Measurements from ENCODE around the gene GIT2. TPM values are rescaled to one million over a fixed set of nuclear protein-coding genes. Genes with fewer than 3 reads are reported as not detected.

The GIT2 gene, protein sequence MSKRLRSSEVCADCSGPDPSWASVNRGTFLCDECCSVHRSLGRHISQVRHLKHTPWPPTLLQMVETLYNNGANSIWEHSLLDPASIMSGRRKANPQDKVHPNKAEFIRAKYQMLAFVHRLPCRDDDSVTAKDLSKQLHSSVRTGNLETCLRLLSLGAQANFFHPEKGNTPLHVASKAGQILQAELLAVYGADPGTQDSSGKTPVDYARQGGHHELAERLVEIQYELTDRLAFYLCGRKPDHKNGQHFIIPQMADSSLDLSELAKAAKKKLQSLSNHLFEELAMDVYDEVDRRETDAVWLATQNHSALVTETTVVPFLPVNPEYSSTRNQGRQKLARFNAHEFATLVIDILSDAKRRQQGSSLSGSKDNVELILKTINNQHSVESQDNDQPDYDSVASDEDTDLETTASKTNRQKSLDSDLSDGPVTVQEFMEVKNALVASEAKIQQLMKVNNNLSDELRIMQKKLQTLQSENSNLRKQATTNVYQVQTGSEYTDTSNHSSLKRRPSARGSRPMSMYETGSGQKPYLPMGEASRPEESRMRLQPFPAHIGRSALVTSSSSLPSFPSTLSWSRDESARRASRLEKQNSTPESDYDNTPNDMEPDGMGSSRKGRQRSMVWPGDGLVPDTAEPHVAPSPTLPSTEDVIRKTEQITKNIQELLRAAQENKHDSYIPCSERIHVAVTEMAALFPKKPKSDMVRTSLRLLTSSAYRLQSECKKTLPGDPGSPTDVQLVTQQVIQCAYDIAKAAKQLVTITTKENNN
- polyA plus RNA-seq (2013, experiment 1 of 2), result 11.5 TPM
- 11.8 TPM for polyA plus RNA-seq (2013, experiment 2 of 2)

DNA sequence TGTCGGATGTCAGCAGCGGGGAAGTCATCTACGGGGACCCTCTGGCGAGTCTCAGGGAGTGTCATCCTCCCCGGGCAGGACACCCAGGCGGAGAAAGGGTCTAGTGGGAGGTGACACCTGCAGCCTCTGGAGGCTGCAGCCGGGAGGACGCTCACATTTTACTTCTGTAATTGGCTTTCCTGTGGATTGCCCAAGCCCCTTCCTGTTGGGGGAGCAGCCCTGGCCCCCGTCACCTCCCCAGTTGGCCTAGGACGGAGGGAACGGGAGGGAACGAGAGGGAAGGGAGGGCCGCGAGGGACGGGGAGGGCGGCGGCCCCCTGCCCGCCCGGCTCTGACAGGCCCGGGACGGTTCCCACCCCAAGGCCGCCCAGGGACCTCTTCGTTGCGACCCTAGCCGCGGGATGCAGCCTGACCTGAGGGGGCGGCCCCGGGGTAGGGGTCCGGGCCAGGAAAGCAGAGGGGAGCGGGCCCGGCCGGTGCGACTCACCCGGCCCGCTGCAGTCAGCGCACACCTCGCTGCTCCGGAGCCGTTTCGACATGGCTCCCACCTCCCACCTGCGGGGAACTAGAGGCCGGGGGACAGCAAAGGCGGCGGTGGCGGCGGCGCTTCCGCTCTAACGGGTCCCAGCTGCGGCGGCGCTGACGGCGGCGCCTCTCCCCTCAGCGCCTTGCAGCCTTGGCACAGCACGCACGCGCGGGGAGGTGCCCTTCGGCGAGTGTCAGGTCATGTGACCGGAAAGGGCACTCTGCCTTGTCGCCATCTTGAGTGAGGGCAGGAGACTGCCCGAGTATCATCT lies at the start of gene GIT2:
TSS of gene GIT2 (minus strand) at position 683 of the 797 bp plus-strand sequence. CDS start at position 539, 144 bp downstream.
- peak within 1 kb of the TSS; percentile 81 for H3K27ac ChIP-seq (ENCODE audit: low read depth, low read length)

GRCh38 chr12:110042264-110042663 lies 46.1 kb upstream of the GIT2 start:
- H3K4me1 ChIP-seq (ENCODE audit: control insufficient read depth, low read depth, low read length), result no peaks in the 10 kb centered on the region
- no peak overlapping the region for H2BK5ac ChIP-seq (ENCODE audit: low read length)
- no peak overlapping the region for H4K8ac ChIP-seq (ENCODE audit: low read depth, low read length)
- H3K79me2 ChIP-seq (ENCODE audit: control insufficient read depth, insufficient read depth, low read length), result peaks cover 8% of the 10 kb centered on the region
- peaks cover 6% of the 10 kb centered on the region for H3K36me3 ChIP-seq (ENCODE audit: control insufficient read depth, insufficient read depth, low read length)
- H3K4me3 ChIP-seq (ENCODE audit: low read length), result no peak overlapping the region
- H3K4me2 ChIP-seq (ENCODE audit: low read length), result no peak overlapping the region
- no peak overlapping the region for H3K27ac ChIP-seq (ENCODE audit: low read depth, low read length)
- H2BK120ac ChIP-seq (ENCODE audit: low read depth, low read length), result no peak overlapping the region
- H3K79me1 ChIP-seq (ENCODE audit: low read length), result peaks cover 5% of the 10 kb centered on the region
- no peak overlapping the region for H3K23ac ChIP-seq (ENCODE audit: low read length)
- DNase-seq, result no peak
- H3K27me3 ChIP-seq (ENCODE audit: insufficient read depth, low read length, poor library complexity), result no peaks in the 10 kb centered on the region
- no CpG with 5 or more reads among the region's 3 CpGs for WGBS (ENCODE audit: extremely low coverage, insufficient coverage, low lambda C conversion rate)
- H3K4ac ChIP-seq (ENCODE audit: low read depth, low read length), result no peak overlapping the region
- H3K18ac ChIP-seq (ENCODE audit: low read length), result no peak overlapping the region
- no peak overlapping the region for H3K56ac ChIP-seq (ENCODE audit: low read length)
- no peak overlapping the region for H4K5ac ChIP-seq (ENCODE audit: low read length)
- H3K9ac ChIP-seq (ENCODE audit: low read length), result no peak overlapping the region
- no peak overlapping the region for H2AK5ac ChIP-seq (ENCODE audit: low read length)
- no peak overlapping the region for H2BK15ac ChIP-seq (replicated peaks; ENCODE audit: low read depth)

More for the DNA sequence above, at the start of gene GIT2:
- Histone ChIP-seq H3K79me2 (ENCODE audit: control insufficient read depth, insufficient read depth, low read length) (peaks cover 10% of the 10 kb centered on the region), H3K36me3 (ENCODE audit: control insufficient read depth, insufficient read depth, low read length) (no peaks in the 10 kb centered on the region), H2BK5ac (ENCODE audit: low read length) (no peak within 1 kb of the TSS), H3K4me3 (ENCODE audit: low read length) (peak within 1 kb of the TSS; percentile 86), H3K4me1 (ENCODE audit: control insufficient read depth, low read depth, low read length) (peaks cover 9% of the 10 kb centered on the region), H4K5ac (ENCODE audit: low read length) (peak within 1 kb of the TSS; percentile 60), H2BK120ac (ENCODE audit: low read depth, low read length) (no peak within 1 kb of the TSS), H2AK5ac (ENCODE audit: low read length) (no peak within 1 kb of the TSS), H3K9ac (ENCODE audit: low read length) (peak within 1 kb of the TSS; percentile 82), H3K4me2 (ENCODE audit: low read length) (peak within 1 kb of the TSS; percentile 83), H3K56ac (ENCODE audit: low read length) (peak within 1 kb of the TSS; percentile 93), H3K18ac (ENCODE audit: low read length) (peak within 1 kb of the TSS; percentile 51), H3K27me3 (ENCODE audit: insufficient read depth, low read length, poor library complexity) (no peaks in the 10 kb centered on the region), H3K23ac (ENCODE audit: low read length) (peak within 1 kb of the TSS; percentile 37), H3K4ac (ENCODE audit: low read depth, low read length) (no peak within 1 kb of the TSS), H3K79me1 (ENCODE audit: low read length) (peaks cover 10% of the 10 kb centered on the region), H4K8ac (ENCODE audit: low read depth, low read length) (no peak within 1 kb of the TSS), H2BK15ac (replicated peaks; ENCODE audit: low read depth) (no peak within 1 kb of the TSS)
- no CpG with 5 or more reads among the region's 65 CpGs for WGBS (ENCODE audit: extremely low coverage, insufficient coverage, low lambda C conversion rate)
- peak; percentile 97 for DNase-seq

GRCh38 chr12:110039085-110039807 lies 43.1 kb upstream of the GIT2 start:
- H2BK5ac ChIP-seq (ENCODE audit: low read length), result no peak overlapping the region
- no CpG with 5 or more reads among the region's 5 CpGs for WGBS (ENCODE audit: extremely low coverage, insufficient coverage, low lambda C conversion rate)
- peaks cover 3% of the 10 kb centered on the region for H3K79me1 ChIP-seq (ENCODE audit: low read length)
- H4K8ac ChIP-seq (ENCODE audit: low read depth, low read length), result no peak overlapping the region
- H3K23ac ChIP-seq (ENCODE audit: low read length), result no peak overlapping the region
- no peak overlapping the region for H2AK5ac ChIP-seq (ENCODE audit: low read length)
- no peak overlapping the region for H3K4me2 ChIP-seq (ENCODE audit: low read length)
- no peak overlapping the region for H4K5ac ChIP-seq (ENCODE audit: low read length)
- no peaks in the 10 kb centered on the region for H3K79me2 ChIP-seq (ENCODE audit: control insufficient read depth, insufficient read depth, low read length)
- H2BK15ac ChIP-seq (replicated peaks; ENCODE audit: low read depth), result no peak overlapping the region
- H3K56ac ChIP-seq (ENCODE audit: low read length), result no peak overlapping the region
- H3K4ac ChIP-seq (ENCODE audit: low read depth, low read length), result no peak overlapping the region
- no peaks in the 10 kb centered on the region for H3K27me3 ChIP-seq (ENCODE audit: insufficient read depth, low read length, poor library complexity)
- H3K4me1 ChIP-seq (ENCODE audit: control insufficient read depth, low read depth, low read length), result no peaks in the 10 kb centered on the region
- H3K9ac ChIP-seq (ENCODE audit: low read length), result no peak overlapping the region
- peak overlapping the region; percentile 13 for H3K27ac ChIP-seq (ENCODE audit: low read depth, low read length)
- H3K4me3 ChIP-seq (ENCODE audit: low read length), result no peak overlapping the region
- no peak overlapping the region for H3K18ac ChIP-seq (ENCODE audit: low read length)
- peaks cover 6% of the 10 kb centered on the region for H3K36me3 ChIP-seq (ENCODE audit: control insufficient read depth, insufficient read depth, low read length)
- no peak overlapping the region for H2BK120ac ChIP-seq (ENCODE audit: low read depth, low read length)
- peak; percentile 78 for DNase-seq

DNA sequence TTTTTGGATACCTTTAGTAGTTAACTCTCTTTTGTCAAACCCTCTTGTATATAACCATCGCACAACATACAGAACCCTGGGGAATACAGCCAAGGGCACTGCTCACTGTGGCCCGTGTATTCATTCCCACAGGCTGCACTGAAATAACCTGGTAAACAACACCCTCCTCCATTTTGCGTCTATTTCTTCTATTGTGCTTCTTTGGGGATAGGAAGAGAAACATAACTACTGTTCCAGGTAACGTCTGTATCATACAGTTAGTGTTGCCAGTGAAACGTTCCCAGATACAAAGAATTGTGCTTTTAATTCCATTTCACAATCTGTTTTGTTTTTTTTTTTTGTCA lies 42.5 kb upstream of the GIT2 start:
- no peak overlapping the region for H2BK5ac ChIP-seq (ENCODE audit: low read length)
- no peak overlapping the region for H3K4me2 ChIP-seq (ENCODE audit: low read length)
- no CpG with 5 or more reads among the region's 5 CpGs for WGBS (ENCODE audit: extremely low coverage, insufficient coverage, low lambda C conversion rate)

DNA sequence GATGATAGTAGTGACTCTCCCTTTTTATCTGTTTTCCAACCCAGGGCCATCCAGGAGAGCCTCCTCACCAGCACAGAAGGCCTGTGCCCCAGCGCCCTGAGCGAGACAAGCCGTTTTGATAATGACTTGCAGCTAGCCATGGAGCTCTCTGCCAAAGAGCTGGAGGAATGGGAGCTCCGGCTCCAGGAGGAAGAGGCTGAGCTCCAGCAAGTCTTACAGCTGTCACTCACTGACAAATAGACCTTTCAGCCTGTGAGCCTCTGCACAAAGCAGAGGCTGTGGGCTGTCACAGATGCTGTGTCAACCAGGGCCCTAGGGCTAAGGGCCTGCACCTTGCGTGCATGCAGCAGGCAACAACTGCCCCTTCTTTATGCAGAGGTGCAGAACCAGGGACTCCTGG lies 41.1 kb upstream of the GIT2 start:
- Histone ChIP-seq H3K4me2 (ENCODE audit: low read length) (no peak overlapping the region), H2AK5ac (ENCODE audit: low read length) (no peak overlapping the region), H4K8ac (ENCODE audit: low read depth, low read length) (no peak overlapping the region), H3K9ac (ENCODE audit: low read length) (no peak overlapping the region), H3K36me3 (ENCODE audit: control insufficient read depth, insufficient read depth, low read length) (peaks cover 4% of the 10 kb centered on the region), H3K4me1 (ENCODE audit: control insufficient read depth, low read depth, low read length) (no peaks in the 10 kb centered on the region), H2BK5ac (ENCODE audit: low read length) (no peak overlapping the region), H3K18ac (ENCODE audit: low read length) (no peak overlapping the region), H3K27me3 (ENCODE audit: insufficient read depth, low read length, poor library complexity) (no peaks in the 10 kb centered on the region), H3K27ac (ENCODE audit: low read depth, low read length) (no peak overlapping the region), H2BK120ac (ENCODE audit: low read depth, low read length) (no peak overlapping the region), H3K79me1 (ENCODE audit: low read length) (peaks cover 3% of the 10 kb centered on the region), H3K4me3 (ENCODE audit: low read length) (no peak overlapping the region), H3K23ac (ENCODE audit: low read length) (no peak overlapping the region), H4K5ac (ENCODE audit: low read length) (no peak overlapping the region), H3K56ac (ENCODE audit: low read length) (no peak overlapping the region), H2BK15ac (replicated peaks; ENCODE audit: low read depth) (no peak overlapping the region), H3K4ac (ENCODE audit: low read depth, low read length) (no peak overlapping the region), H3K79me2 (ENCODE audit: control insufficient read depth, insufficient read depth, low read length) (no peaks in the 10 kb centered on the region)
- WGBS (ENCODE audit: extremely low coverage, insufficient coverage, low lambda C conversion rate), result no CpG with 5 or more reads among the region's 5 CpGs
- DNase-seq, result no peak

More for the DNA sequence above, 42.5 kb upstream of the GIT2 start:
- Histone ChIP-seq H2AK5ac (ENCODE audit: low read length) (no peak overlapping the region), H3K79me2 (ENCODE audit: control insufficient read depth, insufficient read depth, low read length) (no peaks in the 10 kb centered on the region), H3K4me1 (ENCODE audit: control insufficient read depth, low read depth, low read length) (no peaks in the 10 kb centered on the region), H3K27ac (ENCODE audit: low read depth, low read length) (no peak overlapping the region), H3K79me1 (ENCODE audit: low read length) (peaks cover 3% of the 10 kb centered on the region), H4K8ac (ENCODE audit: low read depth, low read length) (no peak overlapping the region), H3K18ac (ENCODE audit: low read length) (no peak overlapping the region), H3K56ac (ENCODE audit: low read length) (no peak overlapping the region), H3K4ac (ENCODE audit: low read depth, low read length) (no peak overlapping the region), H2BK15ac (replicated peaks; ENCODE audit: low read depth) (no peak overlapping the region), H3K23ac (ENCODE audit: low read length) (no peak overlapping the region), H3K4me3 (ENCODE audit: low read length) (no peak overlapping the region), H4K5ac (ENCODE audit: low read length) (no peak overlapping the region), H3K9ac (ENCODE audit: low read length) (no peak overlapping the region), H2BK120ac (ENCODE audit: low read depth, low read length) (no peak overlapping the region), H3K27me3 (ENCODE audit: insufficient read depth, low read length, poor library complexity) (no peaks in the 10 kb centered on the region), H3K36me3 (ENCODE audit: control insufficient read depth, insufficient read depth, low read length) (peaks cover 6% of the 10 kb centered on the region)
- DNase-seq, result no peak

Data from mesendoderm (in vitro differentiated cells).